DOHH2 (cell line): ENCODE measurements around the gene PRR14L.

Source experiments
- H3F3A ChIP-seq: fragments of 200-600 bp; sonication (generic), shearing (Covaris generic); 2 replicates; pipeline ENCODE4 v1.6.0; 2016; ENCODE audit warnings: antibody characterized with exemption, mild to moderate bottlenecking; ENCODE audit not compliant: control insufficient read depth, insufficient read depth
- H3K27ac ChIP-seq: fragments of 200-600 bp; sonication (generic); 2 replicates; pipeline ENCODE4 v1.5.1; 2014; ENCODE audit warnings: low read depth, mild to moderate bottlenecking, low read length, moderate library complexity
- H3K27me3 ChIP-seq: fragments of 200-600 bp; sonication (generic); 2 replicates; pipeline ENCODE4 v1.6.1; 2014; ENCODE audit warnings: mild to moderate bottlenecking, low read length, mixed read lengths; ENCODE audit not compliant: control insufficient read depth
- H3K36me3 ChIP-seq: fragments of 200-600 bp; sonication (generic); 2 replicates; pipeline ENCODE4 v1.6.1; 2014; ENCODE audit warnings: mild to moderate bottlenecking, low read length, moderate library complexity, mixed read lengths; ENCODE audit not compliant: control insufficient read depth
- H3K4me1 ChIP-seq: fragments of 200-600 bp; sonication (generic); 2 replicates; pipeline ENCODE4 v1.6.1; 2014; ENCODE audit warnings: mild to moderate bottlenecking, low read length, mixed read lengths; ENCODE audit not compliant: control insufficient read depth
- H3K4me2 ChIP-seq: fragments of 200-600 bp; sonication (generic); 2 replicates; pipeline ENCODE4 v1.6.0; 2014; ENCODE audit warnings: mild to moderate bottlenecking, low read length, moderate library complexity
- H3K4me3 ChIP-seq: fragments of 200-600 bp; sonication (generic); 2 replicates; pipeline ENCODE4 v1.5.1; 2014; ENCODE audit warnings: mild to moderate bottlenecking, low read length, mixed read lengths
- H3K79me2 ChIP-seq: fragments of 200-600 bp; sonication (generic); 2 replicates; pipeline ENCODE4 v1.6.1; 2014; ENCODE audit warnings: mild to moderate bottlenecking, low read length, mixed read lengths; ENCODE audit not compliant: control insufficient read depth
- H3K9me2 ChIP-seq: fragments of 200-600 bp; sonication (generic); replicated peaks from 2 replicates; pipeline ENCODE4 v1.6.1; 2014; ENCODE audit warnings: mild to moderate bottlenecking, low read length, mixed read lengths; ENCODE audit not compliant: control insufficient read depth
- H3K9me3 ChIP-seq: fragments of 200-600 bp; sonication (generic); 2 replicates; pipeline ENCODE4 v1.6.1; 2014; ENCODE audit warnings: antibody characterized with exemption, low read length, mixed read lengths; ENCODE audit not compliant: control insufficient read depth, insufficient read depth
- H4K20me1 ChIP-seq: fragments of 200-600 bp; sonication (generic); 2 replicates; pipeline ENCODE4 v1.6.0; 2014; ENCODE audit warnings: low read depth, mild to moderate bottlenecking, antibody characterized with exemption, low read length, moderate library complexity; ENCODE audit not compliant: control insufficient read depth, insufficient read depth
- EZH2phosphoT487 ChIP-seq: fragments of 200-600 bp; sonication (generic); IDR thresholded peaks from 2 replicates; pipeline ENCODE4 v1.6.1; 2017; ENCODE audit warnings: borderline replicate concordance, mild to moderate bottlenecking, antibody characterized with exemption, low read length, moderate library complexity, mixed read lengths
- TF ChIP-seq, protein P1 (sequence below): fragments of 200-600 bp; sonication (generic); IDR thresholded peaks from one replicate; pipeline ENCODE4 v1.5.1; 2014; ENCODE audit warnings: antibody characterized with exemption, mild to moderate bottlenecking, low read depth, low read length; ENCODE audit not compliant: poor library complexity, severe bottlenecking

Gene PRR14L

DNA sequence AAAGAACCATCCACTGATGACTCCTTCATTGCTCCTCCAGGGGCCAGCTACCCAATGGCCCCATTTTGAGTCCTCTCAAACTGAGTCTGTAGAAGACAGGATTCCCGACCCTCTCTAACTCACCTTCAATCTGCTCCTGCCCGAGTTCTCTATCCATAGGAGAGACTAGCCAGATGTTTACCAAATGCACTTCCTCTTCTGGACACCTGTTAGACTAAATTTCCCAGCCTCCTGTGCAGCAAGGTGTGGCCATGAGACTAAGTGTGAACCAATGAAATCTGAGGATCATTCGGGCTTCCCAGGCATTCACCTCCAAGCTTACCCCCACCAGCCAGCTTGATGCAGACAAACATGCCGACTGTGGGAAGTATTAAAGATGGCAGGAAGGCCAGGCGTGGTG lies 95.5 kb downstream of the PRR14L start:
- H3K27me3 ChIP-seq: no peaks in the 10 kb centered on the region
- H3F3A ChIP-seq: peaks cover 5% of the 10 kb centered on the region; the same call in 1 of the 2 replicates
- H3K36me3 ChIP-seq: peaks cover 10% of the 10 kb centered on the region
- no peaks in the 10 kb centered on the region for H3K9me2 ChIP-seq
- H3K9me3 ChIP-seq: no peaks in the 10 kb centered on the region
- peaks cover 94% of the 10 kb centered on the region for H3K79me2 ChIP-seq
- no peak overlapping the region for H3K4me3 ChIP-seq
- TF ChIP-seq EZH2phosphoT487: no peak
- TF ChIP-seq, protein P1, sequence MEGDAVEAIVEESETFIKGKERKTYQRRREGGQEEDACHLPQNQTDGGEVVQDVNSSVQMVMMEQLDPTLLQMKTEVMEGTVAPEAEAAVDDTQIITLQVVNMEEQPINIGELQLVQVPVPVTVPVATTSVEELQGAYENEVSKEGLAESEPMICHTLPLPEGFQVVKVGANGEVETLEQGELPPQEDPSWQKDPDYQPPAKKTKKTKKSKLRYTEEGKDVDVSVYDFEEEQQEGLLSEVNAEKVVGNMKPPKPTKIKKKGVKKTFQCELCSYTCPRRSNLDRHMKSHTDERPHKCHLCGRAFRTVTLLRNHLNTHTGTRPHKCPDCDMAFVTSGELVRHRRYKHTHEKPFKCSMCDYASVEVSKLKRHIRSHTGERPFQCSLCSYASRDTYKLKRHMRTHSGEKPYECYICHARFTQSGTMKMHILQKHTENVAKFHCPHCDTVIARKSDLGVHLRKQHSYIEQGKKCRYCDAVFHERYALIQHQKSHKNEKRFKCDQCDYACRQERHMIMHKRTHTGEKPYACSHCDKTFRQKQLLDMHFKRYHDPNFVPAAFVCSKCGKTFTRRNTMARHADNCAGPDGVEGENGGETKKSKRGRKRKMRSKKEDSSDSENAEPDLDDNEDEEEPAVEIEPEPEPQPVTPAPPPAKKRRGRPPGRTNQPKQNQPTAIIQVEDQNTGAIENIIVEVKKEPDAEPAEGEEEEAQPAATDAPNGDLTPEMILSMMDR: no peak
- H3K27ac ChIP-seq: no peak overlapping the region
- H4K20me1 ChIP-seq: no peaks in the 10 kb centered on the region
- peaks cover 56% of the 10 kb centered on the region for H3K4me1 ChIP-seq
- H3K4me2 ChIP-seq: peak overlapping the region; percentile 57; the same call in 1 of the 2 replicates

DNA sequence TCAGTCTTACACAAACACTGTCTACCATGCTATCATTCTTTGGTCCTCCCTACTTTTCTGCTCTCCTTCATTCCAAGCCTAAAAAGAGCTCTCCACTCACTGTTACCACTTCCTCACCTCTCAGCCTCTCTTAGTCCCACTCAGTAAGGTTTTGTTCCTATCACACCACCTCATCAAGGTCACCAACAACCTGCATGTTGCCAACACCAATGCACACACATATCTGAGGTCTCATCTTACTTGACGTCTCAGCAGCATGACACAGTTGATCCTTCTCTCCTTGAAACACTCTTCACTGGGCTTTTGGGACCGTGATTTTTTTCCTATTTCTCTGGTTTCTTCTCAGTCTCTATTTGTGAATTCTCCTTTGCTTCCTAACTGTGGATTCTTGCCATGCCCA lies 96.0 kb downstream of the PRR14L start:
- H3K9me2 ChIP-seq: no peaks in the 10 kb centered on the region
- peak overlapping the region; percentile 57 for H3K4me2 ChIP-seq
- peaks cover 56% of the 10 kb centered on the region for H3K4me1 ChIP-seq
- H3K27ac ChIP-seq: no peak overlapping the region
- no peaks in the 10 kb centered on the region for H3K27me3 ChIP-seq
- peaks cover 11% of the 10 kb centered on the region for H3K36me3 ChIP-seq
- peaks cover 5% of the 10 kb centered on the region; the same call in 1 of the 2 replicates for H3F3A ChIP-seq
- H3K79me2 ChIP-seq: peaks cover 91% of the 10 kb centered on the region
- no peaks in the 10 kb centered on the region for H3K9me3 ChIP-seq
- no peaks in the 10 kb centered on the region for H4K20me1 ChIP-seq
- no peak for TF ChIP-seq EZH2phosphoT487
- TF ChIP-seq, protein P1: no peak
- peak overlapping the region; percentile 23; the same call in 1 of the 2 replicates for H3K4me3 ChIP-seq

DNA sequence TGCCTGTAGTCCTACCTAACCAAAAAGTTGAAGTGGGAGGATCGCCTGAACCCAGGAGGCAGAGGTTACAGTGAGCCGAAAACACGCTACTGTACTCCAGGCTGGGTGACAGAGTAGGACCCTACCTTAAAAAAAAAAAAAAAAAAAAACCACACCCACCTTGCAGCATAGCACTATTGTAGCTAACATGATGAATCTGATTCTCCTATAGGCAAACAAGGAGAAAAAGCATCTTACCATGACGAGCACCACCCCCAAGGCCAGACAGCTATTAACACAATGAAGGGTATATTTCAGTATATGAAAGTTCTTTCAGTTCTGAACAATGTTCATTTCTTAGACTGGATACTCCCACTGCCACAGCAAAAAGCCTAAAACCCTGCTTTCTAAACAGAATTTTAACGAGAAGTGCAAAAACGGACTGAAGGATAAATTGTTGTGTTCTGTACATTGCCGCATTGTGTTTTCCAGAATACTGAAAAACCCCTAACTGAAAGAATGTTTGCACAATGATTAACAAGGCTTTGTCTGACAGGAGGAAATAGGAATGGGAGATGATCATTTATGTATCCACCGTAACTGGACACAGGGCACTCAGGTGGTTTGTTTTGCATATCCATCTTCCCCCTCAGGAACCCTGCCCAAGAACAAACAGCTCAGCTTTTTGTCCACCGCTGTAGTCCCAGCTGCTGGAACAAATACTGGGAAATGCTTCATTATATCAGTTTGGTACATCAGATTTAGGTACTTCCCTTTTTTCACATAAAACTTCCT lies 96.8 kb downstream of the PRR14L start:
- H3K9me3 ChIP-seq: no peaks in the 10 kb centered on the region
- H3F3A ChIP-seq: peaks cover 5% of the 10 kb centered on the region; the same call in 1 of the 2 replicates
- H3K27ac ChIP-seq: no peak overlapping the region
- peak overlapping the region; percentile 23 for H3K4me3 ChIP-seq
- H3K4me1 ChIP-seq: peaks cover 56% of the 10 kb centered on the region
- TF ChIP-seq EZH2phosphoT487: no peak
- TF ChIP-seq, protein P1: no peak
- H3K36me3 ChIP-seq: peaks cover 15% of the 10 kb centered on the region
- peak overlapping the region; percentile 57 for H3K4me2 ChIP-seq
- no peaks in the 10 kb centered on the region for H3K9me2 ChIP-seq
- H3K27me3 ChIP-seq: no peaks in the 10 kb centered on the region
- H4K20me1 ChIP-seq: no peaks in the 10 kb centered on the region
- H3K79me2 ChIP-seq: peaks cover 85% of the 10 kb centered on the region
